Panc1 (cell line): ENCODE results near the gene GNA12. TPM values are rescaled to one million over a fixed set of nuclear protein-coding genes. Genes with fewer than 3 reads are reported as not detected.
A peak's percentile ranks its signal among the peaks of the same experiment; 100 is the strongest.

Experiments used
- ATAC-seq: fragments of 200-7000 bp; cut with Tn5 transposase; 2 replicates; pipeline ENCODE4 v1.9.1; 2020; ENCODE audit warnings: mild to moderate bottlenecking, moderate library complexity
- BruUV-seq: library from RNA; stranded (reverse); fragments of 400-500 nt; replicated peaks from 2 replicates; lab custom pipeline; 2021; lab: Mats Ljungman, UMichigan
- CTCF ChIA-PET: fragments of 300-600 bp; sonication (Branson Sonifier 250); formaldehyde crosslinking; loops from one replicate; lab custom pipeline; 2022; ENCODE audit warnings: antibody characterized with exemption; lab: Charles Lee
- POLR2A ChIA-PET: fragments of 300-600 bp; sonication (Branson Sonifier 250); formaldehyde crosslinking; loops from one replicate; lab custom pipeline; 2022; ENCODE audit warnings: antibody characterized with exemption; lab: Charles Lee
- DNase-seq: peaks from one replicate; pipeline ENCODE4 v3.0.0-alpha.2; 2010; ENCODE audit warnings: low read depth, low spot score
- H3K27ac ChIP-seq: 2 replicates; pipeline ENCODE4 v1.5.1; 2011; ENCODE audit warnings: mild to moderate bottlenecking, low read length, inconsistent platforms
- H3K27me3 ChIP-seq: fragments of 200-500 bp; sonication (Bioruptor generic); 2 replicates; pipeline ENCODE4 v1.6.0; 2014; ENCODE audit warnings: low read length, inconsistent platforms; ENCODE audit not compliant: control insufficient read depth, insufficient read depth
- H3K36me3 ChIP-seq: fragments of 200-500 bp; sonication (Bioruptor generic); 2 replicates; pipeline ENCODE4 v1.5.1; 2014; ENCODE audit warnings: inconsistent platforms, mild to moderate bottlenecking, low read length, moderate library complexity; ENCODE audit not compliant: control insufficient read depth, insufficient read depth
- H3K4me1 ChIP-seq: 2 replicates; pipeline ENCODE4 v1.5.1; 2011; ENCODE audit warnings: inconsistent platforms, mild to moderate bottlenecking, low read length, moderate library complexity; ENCODE audit not compliant: control insufficient read depth, insufficient read depth
- H3K4me3 ChIP-seq, 2 experiments: 2 replicates each; pipeline ENCODE4 v1.5.1; 2011 to 2012; ENCODE audit warnings: low read depth in 2 of 2, low read length in 2 of 2, mild to moderate bottlenecking in 2 of 2, inconsistent platforms in 1 of 2, moderate library complexity in 1 of 2
- H3K9me3 ChIP-seq: fragments of 200-500 bp; sonication (Bioruptor generic); 2 replicates; pipeline ENCODE4 v1.5.1; 2014; ENCODE audit warnings: low read depth, mild to moderate bottlenecking, inconsistent platforms, low read length, moderate library complexity; ENCODE audit not compliant: control insufficient read depth, insufficient read depth
- CTCF ChIP-seq: fragments of 450-650 bp; IDR thresholded peaks from 2 replicates; pipeline ENCODE4 v1.5.1; 2017; ENCODE audit warnings: mild to moderate bottlenecking
- POLR2AphosphoS5 ChIP-seq: IDR thresholded peaks from 2 replicates; pipeline ENCODE4 v1.6.1; 2012; ENCODE audit warnings: mild to moderate bottlenecking, low read depth, low read length, moderate library complexity
- REST ChIP-seq, 2 experiments: IDR thresholded peaks; 2 replicates each; pipeline ENCODE4 v1.6.1; 2011 to 2012; ENCODE audit warnings: low read depth in 2 of 2, control low read depth in 1 of 2, low read length in 1 of 2, mild to moderate bottlenecking in 1 of 2, moderate library complexity in 1 of 2; ENCODE audit not compliant: insufficient read depth in 1 of 2
- SIN3A ChIP-seq: IDR thresholded peaks from 2 replicates; pipeline ENCODE4 v1.6.1; 2012; ENCODE audit warnings: low read depth, mild to moderate bottlenecking, low read length, moderate library complexity, borderline replicate concordance; ENCODE audit not compliant: insufficient read depth
- TCF7L2 ChIP-seq: IDR thresholded peaks from 2 replicates; pipeline ENCODE4 v1.6.1; 2011; ENCODE audit warnings: mild to moderate bottlenecking, low read depth, low read length, inconsistent platforms
- in situ Hi-C: cut with HindIII; loops from 2 replicates; pipeline ENCODE4 v1.10.0; 2016; ENCODE audit warnings: low sequenced_read_pairs, low pct_unique_long_range_greater_than_20kb
- intact Hi-C: fragments of 100-400 bp; cut with micrococcal nuclease; formaldehyde crosslinking; loops from one replicate; pipeline ENCODE4 v1.10.0; 2022; ENCODE audit not compliant: unreplicated experiment
- total RNA-seq: library from RNA; stranded (reverse); gene quantifications from one replicate; pipeline ENCODE4 v1.2.1, GENCODE V29; 2021; ENCODE audit not compliant: unreplicated experiment

The GNA12 gene
- total RNA-seq, 1 experiment from 2014 or later, result 139 TPM

- peak overlapping the region; percentile 57; the same call in 1 of the 2 replicates for H3K27ac ChIP-seq
- intact Hi-C loops, result no loop called here
- ChIA-PET POLR2A (interaction anchor here (0.6 kb wide), 1 partner anchor 205 kb away, joined by 3 read pairs; no protein-coding TSS in a partner anchor), CTCF (no interaction called here)
- H3K27me3 ChIP-seq, result no peaks in the 10 kb centered on the region
- no peaks in the 10 kb centered on the region for H3K9me3 ChIP-seq
- peaks cover 40% of the 10 kb centered on the region for H3K4me1 ChIP-seq
- TF ChIP-seq SIN3A (no peak), TCF7L2 (no peak)
- no peak for DNase-seq
- BruUV-seq, result no TSS peak
- no peak overlapping the region for H3K4me3 ChIP-seq
- ATAC-seq, result no peak
- in situ Hi-C loops, result no loop called here
- H3K36me3 ChIP-seq, result peaks cover 16% of the 10 kb centered on the region; the same call in 1 of the 2 replicates
Observed at GRCh38 chr7:2796358-2797352, 47.5 kb downstream of the GNA12 start.

- ChIA-PET POLR2A (interaction anchor here (0.6 kb wide), 1 partner anchor 204 kb away, joined by 3 read pairs; no protein-coding TSS in a partner anchor), CTCF (no interaction called here)
- no peak overlapping the region for H3K4me3 ChIP-seq
- H3K36me3 ChIP-seq, result peaks cover 16% of the 10 kb centered on the region; the same call in 1 of the 2 replicates
- no peak for DNase-seq
- in situ Hi-C loops (no loop called here), intact Hi-C loops (no loop called here)
- no peak overlapping the region for H3K27ac ChIP-seq
- no peaks in the 10 kb centered on the region for H3K9me3 ChIP-seq
- no peaks in the 10 kb centered on the region for H3K27me3 ChIP-seq
- H3K4me1 ChIP-seq, result peaks cover 32% of the 10 kb centered on the region
- TF ChIP-seq CTCF (no peak), REST (IDR thresholded peaks at IDR 0.05; ENCODE audit: insufficient read depth in 1 of 2, low read depth in 2 of 2, low read length in 1 of 2) (no peak), TCF7L2 (no peak), SIN3A (no peak), POLR2AphosphoS5 (no peak)
- no peak for ATAC-seq
- BruUV-seq, result no TSS peak
Observed at GRCh38 chr7:2795906-2796305, 48.2 kb downstream of the GNA12 start.
